Activated naive CD8-positive, alpha-beta T cell treated with anti-CD3 and anti-CD28 coated beads, Interleukin-2, amount 50 U/mL, for 24 hours (primary cell): ENCODE data around the gene WDFY4.

Experiments
- ATAC-seq: fragments of 150-1000 bp; cut with Tn5 transposase; one replicate; pipeline ENCODE4 v1.10.0; 2021
- DNase-seq: peaks from one replicate; pipeline ENCODE4 v3.0.0; 2021
- H3K27ac Mint-ChIP-seq: one replicate; pipeline ENCODE4 v1.8.0; 2021; ENCODE audit warnings: mild to moderate bottlenecking, mixed read lengths
- H3K27me3 Mint-ChIP-seq: one replicate; pipeline ENCODE4 v1.8.0; 2021; ENCODE audit warnings: mixed read lengths
- H3K36me3 Mint-ChIP-seq: one replicate; pipeline ENCODE4 v1.8.0; 2021; ENCODE audit warnings: low read depth, mixed read lengths
- H3K4me1 Mint-ChIP-seq: one replicate; pipeline ENCODE4 v1.8.0; 2021; ENCODE audit warnings: mixed read lengths
- H3K4me3 Mint-ChIP-seq: one replicate; pipeline ENCODE4 v1.8.0; 2021; ENCODE audit warnings: mild to moderate bottlenecking, moderate library complexity, mixed read lengths
- H3K9me3 Mint-ChIP-seq: one replicate; pipeline ENCODE4 v1.8.0; 2021; ENCODE audit warnings: mixed read lengths

WDFY4 gene

GRCh38 chr10:48704156-48704555 lies 19.5 kb downstream of the WDFY4 start:
- Mint-ChIP-seq H3K9me3 (no peaks in the 10 kb centered on the region), H3K36me3 (no peaks in the 10 kb centered on the region), H3K27me3 (no peaks in the 10 kb centered on the region), H3K4me1 (peaks cover 3% of the 10 kb centered on the region), H3K27ac (no peak overlapping the region), H3K4me3 (no peak overlapping the region)
- DNase-seq (no peak), ATAC-seq (no peak)

GRCh38 chr10:48705401-48705938 lies 20.8 kb downstream of the WDFY4 start:
- no peak overlapping the region for H3K27ac Mint-ChIP-seq
- no peak for DNase-seq
- H3K4me3 Mint-ChIP-seq: no peak overlapping the region

GRCh38 chr10:48707472-48707871 lies 22.8 kb downstream of the WDFY4 start:
- no peak for ATAC-seq
- no peak overlapping the region for H3K4me3 Mint-ChIP-seq
- no peaks in the 10 kb centered on the region for H3K9me3 Mint-ChIP-seq
- no peaks in the 10 kb centered on the region for H3K36me3 Mint-ChIP-seq
- DNase-seq: no peak
- H3K27ac Mint-ChIP-seq: no peak overlapping the region
- peaks cover 3% of the 10 kb centered on the region for H3K4me1 Mint-ChIP-seq
- no peaks in the 10 kb centered on the region for H3K27me3 Mint-ChIP-seq

More at GRCh38 chr10:48705401-48705938, 20.8 kb downstream of the WDFY4 start:
- H3K4me1 Mint-ChIP-seq: peaks cover 3% of the 10 kb centered on the region
- no peaks in the 10 kb centered on the region for H3K27me3 Mint-ChIP-seq
- no peaks in the 10 kb centered on the region for H3K9me3 Mint-ChIP-seq
- ATAC-seq: no peak
- H3K36me3 Mint-ChIP-seq: no peaks in the 10 kb centered on the region

GRCh38 chr10:48708144-48708543 lies 23.5 kb downstream of the WDFY4 start:
- Mint-ChIP-seq H3K9me3 (no peaks in the 10 kb centered on the region), H3K4me1 (peaks cover 3% of the 10 kb centered on the region), H3K36me3 (no peaks in the 10 kb centered on the region), H3K27ac (no peak overlapping the region), H3K27me3 (no peaks in the 10 kb centered on the region), H3K4me3 (no peak overlapping the region)
- ATAC-seq (no peak), DNase-seq (no peak)

GRCh38 chr10:48710647-48711275 lies 26.1 kb downstream of the WDFY4 start:
- no peaks in the 10 kb centered on the region for H3K27me3 Mint-ChIP-seq
- no peak overlapping the region for H3K27ac Mint-ChIP-seq
- peaks cover 3% of the 10 kb centered on the region for H3K4me1 Mint-ChIP-seq
- no peaks in the 10 kb centered on the region for H3K36me3 Mint-ChIP-seq
- no peak for ATAC-seq
- H3K4me3 Mint-ChIP-seq: no peak overlapping the region
- H3K9me3 Mint-ChIP-seq: peaks cover 11% of the 10 kb centered on the region
- no peak for DNase-seq

- no peak overlapping the region for H3K27ac Mint-ChIP-seq
- no peak overlapping the region for H3K4me3 Mint-ChIP-seq
- H3K27me3 Mint-ChIP-seq: no peaks in the 10 kb centered on the region
- no peak for DNase-seq
- peaks cover 11% of the 10 kb centered on the region for H3K9me3 Mint-ChIP-seq
- H3K4me1 Mint-ChIP-seq: peaks cover 3% of the 10 kb centered on the region
- no peak for ATAC-seq
- no peaks in the 10 kb centered on the region for H3K36me3 Mint-ChIP-seq
These were observed 27.2 kb downstream of the WDFY4 start for GRCh38 chr10:48711830-48712229.

GRCh38 chr10:48714088-48714487 lies 29.4 kb downstream of the WDFY4 start:
- Mint-ChIP-seq H3K27ac (no peak overlapping the region), H3K36me3 (no peaks in the 10 kb centered on the region), H3K4me3 (no peak overlapping the region), H3K4me1 (no peaks in the 10 kb centered on the region), H3K9me3 (peaks cover 11% of the 10 kb centered on the region), H3K27me3 (no peaks in the 10 kb centered on the region)
- no peak for ATAC-seq
- DNase-seq: no peak

GRCh38 chr10:48716416-48716815 lies 31.7 kb downstream of the WDFY4 start:
- Mint-ChIP-seq H3K9me3 (peaks cover 11% of the 10 kb centered on the region), H3K4me3 (no peak overlapping the region), H3K27ac (no peak overlapping the region), H3K4me1 (no peaks in the 10 kb centered on the region), H3K27me3 (no peaks in the 10 kb centered on the region), H3K36me3 (no peaks in the 10 kb centered on the region)
- ATAC-seq (no peak), DNase-seq (no peak)

GRCh38 chr10:48720611-48721010 lies 35.9 kb downstream of the WDFY4 start:
- H3K36me3 Mint-ChIP-seq: no peaks in the 10 kb centered on the region

GRCh38 chr10:48722153-48723145 lies 37.8 kb downstream of the WDFY4 start:
- Mint-ChIP-seq H3K27me3 (no peaks in the 10 kb centered on the region), H3K9me3 (no peaks in the 10 kb centered on the region), H3K4me3 (no peak overlapping the region), H3K27ac (no peak overlapping the region), H3K36me3 (no peaks in the 10 kb centered on the region), H3K4me1 (no peaks in the 10 kb centered on the region)
- no peak for ATAC-seq
- no peak for DNase-seq

More at GRCh38 chr10:48720611-48721010, 35.9 kb downstream of the WDFY4 start:
- Mint-ChIP-seq H3K4me1 (no peaks in the 10 kb centered on the region), H3K4me3 (no peak overlapping the region), H3K27ac (no peak overlapping the region), H3K27me3 (no peaks in the 10 kb centered on the region), H3K9me3 (no peaks in the 10 kb centered on the region)
- DNase-seq (no peak), ATAC-seq (no peak)

- Mint-ChIP-seq H3K4me1 (no peaks in the 10 kb centered on the region), H3K4me3 (no peak overlapping the region), H3K9me3 (no peaks in the 10 kb centered on the region), H3K27me3 (no peaks in the 10 kb centered on the region), H3K27ac (no peak overlapping the region), H3K36me3 (no peaks in the 10 kb centered on the region)
- no peak for ATAC-seq
- DNase-seq: no peak
These were observed 39.5 kb downstream of the WDFY4 start for GRCh38 chr10:48724127-48724526.

- H3K4me1 Mint-ChIP-seq: no peaks in the 10 kb centered on the region
- no peaks in the 10 kb centered on the region for H3K9me3 Mint-ChIP-seq
- H3K27me3 Mint-ChIP-seq: no peaks in the 10 kb centered on the region
- no peaks in the 10 kb centered on the region for H3K36me3 Mint-ChIP-seq
- H3K4me3 Mint-ChIP-seq: no peak overlapping the region
- ATAC-seq: no peak
- DNase-seq: no peak
- no peak overlapping the region for H3K27ac Mint-ChIP-seq
These were observed 41.0 kb downstream of the WDFY4 start for GRCh38 chr10:48725708-48726107.

GRCh38 chr10:48727866-48728265 lies 43.2 kb downstream of the WDFY4 start:
- no peaks in the 10 kb centered on the region for H3K36me3 Mint-ChIP-seq
- H3K27ac Mint-ChIP-seq: no peak overlapping the region
- H3K4me1 Mint-ChIP-seq: no peaks in the 10 kb centered on the region
- H3K27me3 Mint-ChIP-seq: no peaks in the 10 kb centered on the region
- DNase-seq (no peak), ATAC-seq (no peak)
- H3K9me3 Mint-ChIP-seq: no peaks in the 10 kb centered on the region
- no peak overlapping the region for H3K4me3 Mint-ChIP-seq

GRCh38 chr10:48729222-48729621 lies 44.5 kb downstream of the WDFY4 start:
- no peak overlapping the region for H3K27ac Mint-ChIP-seq
- DNase-seq: no peak
- H3K4me3 Mint-ChIP-seq: no peak overlapping the region
- ATAC-seq: no peak
- H3K27me3 Mint-ChIP-seq: no peaks in the 10 kb centered on the region
- no peaks in the 10 kb centered on the region for H3K36me3 Mint-ChIP-seq
- no peaks in the 10 kb centered on the region for H3K4me1 Mint-ChIP-seq
- no peaks in the 10 kb centered on the region for H3K9me3 Mint-ChIP-seq

GRCh38 chr10:48729941-48730457 lies 45.3 kb downstream of the WDFY4 start:
- no peaks in the 10 kb centered on the region for H3K9me3 Mint-ChIP-seq
- H3K27ac Mint-ChIP-seq: no peak overlapping the region
- no peak overlapping the region for H3K4me3 Mint-ChIP-seq
- ATAC-seq: no peak
- no peaks in the 10 kb centered on the region for H3K4me1 Mint-ChIP-seq
- no peaks in the 10 kb centered on the region for H3K36me3 Mint-ChIP-seq
- DNase-seq: no peak
- no peaks in the 10 kb centered on the region for H3K27me3 Mint-ChIP-seq
